Measurements from ENCODE around the gene WDR20.

The WDR20 gene

DNA sequence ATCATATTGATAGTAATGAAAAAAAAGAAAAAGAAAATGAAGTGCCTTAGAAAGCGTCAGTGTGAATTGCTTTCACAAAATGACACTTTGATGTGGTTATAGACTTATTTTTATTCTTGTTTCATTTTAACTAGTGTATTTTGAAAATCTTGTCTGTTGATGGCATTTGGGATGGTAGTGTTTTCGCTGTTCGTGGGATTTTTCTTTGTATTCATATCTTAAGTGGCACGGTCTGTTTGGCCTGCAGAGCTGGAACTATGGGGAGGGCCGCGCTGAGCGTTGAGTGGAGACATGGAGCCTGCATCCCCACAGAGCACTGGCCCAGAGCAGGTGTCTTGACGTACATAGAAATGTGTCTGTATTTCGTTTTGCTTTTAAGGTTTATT is 61.6 kb downstream of the WDR20 start:
- DNase-seq = no peak

DNA sequence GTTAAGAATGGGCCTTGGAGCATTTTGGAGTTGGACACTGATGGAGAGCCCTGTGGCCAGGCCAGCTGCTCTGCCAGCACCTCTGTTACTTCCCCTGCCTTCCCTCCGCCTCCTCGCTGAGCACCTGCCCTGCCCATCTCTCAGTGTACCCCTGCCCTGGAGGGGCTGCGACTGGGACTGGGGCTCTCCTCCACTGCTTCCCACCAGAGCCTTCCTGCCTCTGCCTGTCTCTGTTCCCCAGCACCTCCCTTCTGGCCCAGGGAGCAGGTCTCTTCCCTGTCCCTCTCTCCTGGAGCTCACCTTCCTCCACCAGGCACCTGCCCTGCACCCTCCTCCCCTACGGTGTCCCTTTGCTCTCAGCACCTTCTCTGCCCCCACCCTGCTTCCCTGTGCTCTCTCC is 62.1 kb downstream of the WDR20 start:
- DNase-seq = no peak

GRCh38 chr14:102202944-102203343 is 63.2 kb downstream of the WDR20 start:
- no peak for DNase-seq

GRCh38 chr14:102203382-102203781 is 63.7 kb downstream of the WDR20 start:
- DNase-seq = no peak

DNA sequence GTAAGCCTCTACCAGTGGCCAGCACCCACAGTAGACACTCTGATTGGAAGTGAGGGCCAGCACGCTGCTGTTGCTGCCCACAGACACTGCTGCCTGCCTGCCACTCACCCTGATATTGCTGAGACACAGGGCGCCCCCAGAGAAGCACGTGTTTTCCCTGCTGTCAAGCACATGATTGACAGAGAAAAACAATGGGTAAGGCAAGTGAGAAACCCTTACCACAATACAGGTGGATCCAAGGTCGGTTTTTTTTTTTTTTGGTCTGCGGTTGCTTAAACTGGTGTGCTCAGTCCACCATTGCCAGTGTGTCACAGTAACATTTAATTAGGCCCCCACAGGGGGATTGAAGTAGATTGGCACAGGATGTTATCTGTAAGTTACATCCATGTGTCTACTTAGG is 65.9 kb downstream of the WDR20 start:
- DNase-seq = no peak

- no peak for DNase-seq
Observed at GRCh38 chr14:102206918-102207317, 67.2 kb downstream of the WDR20 start.

DNA sequence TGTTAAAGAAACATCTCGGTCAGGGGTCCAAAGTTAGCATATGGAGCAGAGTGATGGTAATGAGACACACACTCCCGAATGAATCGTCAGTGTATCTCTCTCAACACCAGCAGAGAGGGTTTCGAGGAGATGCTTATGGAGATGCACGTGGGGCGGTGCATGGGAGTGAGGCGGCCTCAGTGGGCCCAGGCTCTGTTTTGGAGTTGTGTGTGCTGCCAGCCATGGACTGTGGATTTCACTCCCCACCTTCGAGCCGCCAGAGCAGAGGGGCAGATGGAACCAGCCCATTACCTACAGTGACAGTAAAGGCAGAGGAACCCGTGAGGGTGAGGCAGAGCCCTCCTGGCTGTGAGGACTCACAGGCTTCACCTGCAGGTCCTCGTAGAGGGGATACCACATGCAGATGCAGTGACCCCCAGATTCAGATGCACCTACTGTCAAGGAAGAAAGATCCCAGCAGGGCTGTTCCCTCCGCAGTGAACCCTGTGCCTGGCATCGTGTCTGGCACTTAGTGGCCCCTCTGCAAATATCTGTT is 68.2 kb downstream of the WDR20 start:
- no peak for DNase-seq

DNA sequence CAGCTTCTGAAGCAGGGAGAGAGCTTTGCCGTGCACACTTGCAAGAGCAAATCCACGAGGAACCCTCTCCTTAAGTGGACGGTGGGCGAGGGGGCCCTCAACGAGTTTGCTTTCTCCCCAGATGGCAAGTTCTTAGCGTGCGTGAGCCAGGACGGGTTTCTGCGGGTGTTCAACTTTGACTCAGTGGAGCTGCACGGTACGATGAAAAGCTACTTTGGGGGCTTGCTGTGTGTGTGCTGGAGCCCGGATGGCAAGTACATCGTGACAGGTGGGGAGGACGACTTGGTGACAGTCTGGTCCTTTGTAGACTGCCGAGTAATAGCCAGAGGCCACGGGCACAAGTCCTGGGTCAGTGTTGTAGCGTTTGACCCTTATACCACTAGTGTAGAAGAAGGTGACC is 69.0 kb downstream of the WDR20 start:
- no peak for DNase-seq

- DNase-seq = no peak
Observed at GRCh38 chr14:102209224-102209966, 69.7 kb downstream of the WDR20 start.

GRCh38 chr14:102210421-102211042 is 70.8 kb downstream of the WDR20 start:
- DNase-seq = no peak

DNA sequence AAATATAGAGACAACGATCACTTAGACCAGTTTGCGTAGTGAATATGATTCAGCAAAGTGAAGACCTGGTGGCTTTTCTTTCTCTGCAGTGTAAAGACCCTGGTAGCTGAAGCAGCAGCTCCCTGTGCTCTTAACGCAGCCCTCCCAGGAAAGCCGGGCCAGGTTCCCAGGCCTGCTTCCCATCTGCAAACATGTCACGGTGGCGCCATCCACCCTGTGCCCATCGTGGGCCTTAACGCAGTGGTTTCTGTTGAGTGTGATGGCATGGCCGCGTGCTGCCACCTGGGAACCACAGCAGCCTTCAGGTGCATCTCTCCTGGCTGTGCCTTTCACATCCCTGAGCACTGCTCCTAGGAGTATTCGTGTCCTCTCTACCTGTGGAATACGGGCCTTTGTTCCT is 71.5 kb downstream of the WDR20 start:
- DNase-seq = no peak

DNA sequence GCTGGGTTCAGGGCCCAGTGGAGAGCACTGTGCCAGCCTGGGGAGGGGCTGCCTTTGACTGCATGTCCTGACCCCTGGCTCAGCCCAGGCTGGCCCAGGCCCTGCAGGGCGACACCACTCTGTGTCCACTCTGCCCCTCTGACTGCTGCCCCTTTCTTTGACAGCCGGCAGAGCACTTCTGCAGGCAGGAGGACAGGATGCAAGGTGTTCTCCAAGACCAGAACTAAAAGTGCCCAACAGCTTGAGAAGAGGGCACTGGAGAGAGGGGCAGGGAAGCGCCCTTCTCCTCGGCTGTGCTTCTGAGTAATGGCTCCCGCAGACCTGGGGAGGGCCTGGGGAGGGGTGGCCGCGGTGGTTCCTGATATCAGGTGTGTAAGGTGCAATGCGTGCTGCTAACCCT is 72.7 kb downstream of the WDR20 start:
- no peak for DNase-seq

GRCh38 chr14:102212845-102213244 is 73.1 kb downstream of the WDR20 start:
- no peak for DNase-seq

DNA sequence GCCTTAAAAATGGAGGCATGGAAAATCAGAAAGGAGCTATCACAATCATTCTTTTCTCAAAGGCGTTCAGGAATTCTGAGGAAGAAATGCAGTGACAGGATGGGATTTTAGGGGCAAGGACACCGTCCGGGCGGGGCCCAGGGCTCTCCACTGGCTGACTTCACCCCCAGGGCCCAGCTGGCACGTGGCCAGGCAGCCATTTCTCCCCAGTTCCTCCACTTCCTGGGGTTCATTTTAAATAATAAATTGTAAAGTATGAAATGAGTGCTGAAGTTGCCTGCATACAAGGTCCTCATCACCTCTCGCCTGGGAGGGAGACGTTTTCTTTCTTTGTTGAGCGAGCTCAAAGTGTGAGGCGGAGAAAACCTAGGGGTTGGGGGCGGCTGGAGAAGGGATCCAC is 73.8 kb downstream of the WDR20 start:
- DNase-seq = no peak

DNA sequence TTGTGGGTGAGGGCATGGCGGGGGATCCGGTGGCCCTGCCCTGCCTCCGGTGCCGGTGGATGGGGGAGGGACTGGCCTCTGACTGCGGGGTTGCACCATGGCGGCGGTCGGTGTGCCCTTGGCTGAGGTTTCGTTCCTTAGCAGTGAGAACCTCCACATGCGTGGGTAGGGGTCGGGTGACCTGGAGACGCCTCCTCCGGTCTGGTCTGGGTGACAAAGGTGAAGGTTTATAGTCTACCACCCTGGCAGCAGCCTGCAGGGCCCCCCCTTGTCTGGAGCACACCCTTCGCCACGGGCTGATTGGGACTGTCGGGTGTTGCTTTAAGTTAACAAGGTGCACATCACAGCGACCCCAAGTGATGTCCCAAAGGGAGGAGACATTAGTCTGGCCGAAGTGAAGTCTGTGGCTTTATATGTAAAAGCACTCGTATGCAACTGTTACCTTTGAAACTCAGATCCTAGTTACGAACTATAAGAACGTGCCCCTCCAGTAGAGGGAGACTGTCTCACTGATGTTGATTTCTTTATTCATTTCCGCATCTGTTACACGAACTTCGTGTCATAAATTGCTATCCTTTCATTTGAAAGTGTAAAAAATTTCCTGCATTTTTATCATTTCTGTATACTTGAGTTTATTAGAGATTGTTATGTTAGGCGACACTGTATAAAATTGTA is 74.4 kb downstream of the WDR20 start:
- no peak for DNase-seq

- no peak for DNase-seq
Observed at GRCh38 chr14:102215071-102215470, 75.4 kb downstream of the WDR20 start.

- no peak for DNase-seq
Observed at GRCh38 chr14:102215576-102216250, 76.0 kb downstream of the WDR20 start.

DNA sequence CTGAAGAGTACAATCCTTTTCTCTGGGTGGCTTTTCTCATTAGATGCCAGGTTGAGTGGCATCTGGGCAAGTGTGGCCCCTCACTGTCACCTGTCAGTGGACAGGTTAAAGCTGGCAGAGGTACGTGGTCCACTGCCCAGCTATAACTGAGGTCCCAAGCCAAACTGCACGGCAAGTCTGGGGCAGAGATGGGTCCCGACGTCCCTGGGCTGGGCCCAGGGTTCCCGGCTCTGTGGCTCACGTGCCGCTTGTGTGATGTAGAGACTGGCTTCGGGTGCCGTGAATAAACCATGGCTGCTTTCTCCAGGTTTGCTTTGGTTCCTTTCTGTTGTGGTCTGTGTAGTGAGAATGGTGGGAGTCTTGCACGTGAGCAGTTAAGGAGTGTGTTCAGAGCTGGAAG is 77.7 kb downstream of the WDR20 start:
- DNase-seq = no peak

DNA sequence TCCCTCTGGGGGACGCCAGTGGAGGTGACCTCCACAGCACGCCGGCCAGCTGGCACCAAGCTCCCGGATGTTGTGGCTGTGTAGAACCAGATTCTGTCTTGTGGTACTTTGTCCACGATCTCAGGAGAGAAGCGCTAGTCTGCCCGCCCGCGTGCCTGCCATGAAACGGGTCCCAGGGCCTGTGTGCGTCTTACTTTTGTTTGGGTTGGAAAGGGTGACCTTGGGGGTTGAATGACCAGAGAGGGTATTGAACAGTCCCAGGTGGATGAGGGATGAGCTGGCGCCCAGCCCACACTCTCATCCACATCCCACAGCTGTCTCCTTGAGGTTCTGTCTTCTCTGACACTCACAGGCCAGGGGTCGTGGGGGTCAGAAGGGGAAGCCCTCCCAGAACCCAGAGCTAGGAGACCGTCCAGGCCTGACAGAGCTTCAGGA is 78.3 kb downstream of the WDR20 start:
- no peak for DNase-seq

DNA sequence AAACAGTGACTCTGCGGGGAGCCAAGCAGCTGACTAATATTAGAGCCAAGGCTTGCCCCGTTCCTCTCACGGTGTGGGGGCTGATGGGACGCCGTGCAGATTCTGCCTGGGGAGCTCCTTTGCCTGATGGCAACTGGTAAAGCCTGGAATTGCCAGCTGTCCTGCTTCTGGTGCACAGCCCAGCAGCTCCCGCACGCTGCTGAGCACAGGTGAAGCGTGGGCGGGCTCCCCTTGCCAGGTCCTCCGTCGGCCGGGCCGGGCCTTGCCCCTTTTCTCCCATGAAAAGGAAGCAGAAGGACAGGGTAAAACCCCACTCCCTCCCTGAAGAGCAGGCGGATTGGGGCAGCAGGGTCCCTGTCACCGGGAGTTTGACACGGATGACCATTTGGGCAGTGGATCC is 79.0 kb downstream of the WDR20 start:
- DNase-seq = no peak

DNA sequence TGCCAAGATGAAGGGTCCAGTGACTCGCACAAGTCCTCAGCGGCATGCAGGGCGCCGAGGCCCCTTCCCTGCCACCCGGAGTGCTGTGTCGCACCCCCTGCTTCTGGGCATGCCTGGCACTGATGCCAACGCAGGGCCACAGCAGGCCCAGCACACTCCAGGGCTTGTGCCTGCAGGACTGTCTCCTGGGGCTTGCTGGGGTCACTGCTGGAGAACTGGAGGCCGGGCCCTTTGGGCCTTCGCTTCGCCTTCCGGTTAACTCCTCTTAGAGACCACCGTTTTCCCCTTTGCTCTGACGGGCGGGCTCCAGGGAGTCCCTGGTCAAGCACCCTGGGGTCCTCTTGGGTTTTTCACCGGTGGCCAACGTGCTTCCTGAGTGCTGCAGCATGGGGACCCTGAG is 79.6 kb downstream of the WDR20 start:
- DNase-seq = no peak

DNA sequence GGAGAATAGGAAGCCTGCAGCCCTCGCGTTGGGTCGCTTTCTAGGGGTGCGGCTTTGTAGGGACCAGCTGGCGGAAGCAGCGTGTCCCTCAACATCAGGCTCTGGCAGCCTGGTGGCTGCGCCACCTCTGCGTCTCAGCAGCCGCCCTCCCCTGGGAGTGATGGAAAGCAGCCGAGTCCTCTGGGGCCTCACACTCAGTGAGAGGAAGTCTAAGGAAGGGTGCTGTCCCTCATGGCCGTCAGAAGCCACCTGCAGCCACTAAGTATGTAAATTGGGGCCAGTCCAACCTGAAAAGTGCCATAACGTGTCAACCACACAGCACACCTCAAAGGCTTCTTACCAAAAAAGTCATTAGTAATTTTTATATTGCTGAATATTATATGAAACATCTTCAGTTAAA is 80.3 kb downstream of the WDR20 start:
- no peak for DNase-seq

GRCh38 chr14:102221026-102221425 is 81.3 kb downstream of the WDR20 start:
- no peak for DNase-seq
